Measurements from ENCODE around the gene ENO3.

- TF ChIP-seq POLR2A (IDR thresholded peaks at IDR 0.05) (no peak), CTCF (IDR thresholded peaks at IDR 0.05) (no peak)
These were observed 47.3 kb downstream of the ENO3 start for GRCh38 chr17:4998027-4998731.

Data from esophagus squamous epithelium (tissue), 4 donors.